Epithelial cell of esophagus (primary cell): Measurements from ENCODE around the gene TRMT1.

Experiments
- DNase-seq: peaks from one replicate; pipeline ENCODE4 v3.0.0; 2010; ENCODE audit warnings: low read depth
- H3K4me3 ChIP-seq: 2 replicates; pipeline ENCODE4 v1.5.1; 2011; ENCODE audit warnings: mild to moderate bottlenecking, low read length, control low read depth
- TF ChIP-seq, protein P1 (sequence below): IDR thresholded peaks from 2 replicates; pipeline ENCODE4 v1.5.1; 2011; ENCODE audit warnings: low read depth, mild to moderate bottlenecking, low read length, control low read depth, inconsistent platforms; ENCODE audit not compliant: insufficient read depth; ENCODE audit errors: missing control alignments

TRMT1 gene

DNA sequence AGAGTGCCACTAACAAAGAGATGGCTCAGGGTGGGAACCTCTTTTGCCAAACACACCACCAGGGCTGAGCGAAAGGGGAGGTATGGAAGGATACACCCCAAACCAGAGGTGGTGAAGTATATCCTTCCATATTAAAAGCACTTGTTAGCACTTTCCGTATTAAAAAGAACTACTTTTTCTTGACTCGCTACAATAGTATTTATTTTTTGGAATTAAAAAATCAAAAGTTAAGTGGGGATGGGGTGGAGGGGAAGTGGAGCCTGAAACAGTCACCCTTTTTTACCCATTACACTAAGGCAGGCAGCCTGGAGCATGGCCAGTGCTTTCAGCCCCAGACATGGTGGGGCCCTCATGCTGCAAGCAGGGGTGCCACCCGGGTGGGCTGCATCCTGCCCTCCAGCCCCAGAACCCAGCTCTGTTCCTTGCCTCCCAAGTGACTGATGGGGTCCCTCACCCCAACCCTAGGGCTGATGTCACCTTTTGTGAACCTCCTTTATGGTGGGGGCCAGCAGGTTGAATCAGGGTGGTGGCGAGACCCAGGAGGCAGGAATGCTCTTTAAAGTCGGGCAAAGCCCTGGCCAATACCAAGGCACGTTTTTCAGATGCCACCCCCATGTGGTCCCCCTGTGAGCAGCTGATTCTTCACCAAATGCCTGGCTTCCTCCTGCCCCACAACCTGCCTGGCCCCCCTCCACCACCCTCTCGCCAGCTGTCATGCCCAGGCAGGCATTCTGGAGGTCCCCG is 44.9 kb downstream of the TRMT1 start:
- DNase-seq: no peak
- no peak overlapping the region for H3K4me3 ChIP-seq
- TF ChIP-seq, protein P1, sequence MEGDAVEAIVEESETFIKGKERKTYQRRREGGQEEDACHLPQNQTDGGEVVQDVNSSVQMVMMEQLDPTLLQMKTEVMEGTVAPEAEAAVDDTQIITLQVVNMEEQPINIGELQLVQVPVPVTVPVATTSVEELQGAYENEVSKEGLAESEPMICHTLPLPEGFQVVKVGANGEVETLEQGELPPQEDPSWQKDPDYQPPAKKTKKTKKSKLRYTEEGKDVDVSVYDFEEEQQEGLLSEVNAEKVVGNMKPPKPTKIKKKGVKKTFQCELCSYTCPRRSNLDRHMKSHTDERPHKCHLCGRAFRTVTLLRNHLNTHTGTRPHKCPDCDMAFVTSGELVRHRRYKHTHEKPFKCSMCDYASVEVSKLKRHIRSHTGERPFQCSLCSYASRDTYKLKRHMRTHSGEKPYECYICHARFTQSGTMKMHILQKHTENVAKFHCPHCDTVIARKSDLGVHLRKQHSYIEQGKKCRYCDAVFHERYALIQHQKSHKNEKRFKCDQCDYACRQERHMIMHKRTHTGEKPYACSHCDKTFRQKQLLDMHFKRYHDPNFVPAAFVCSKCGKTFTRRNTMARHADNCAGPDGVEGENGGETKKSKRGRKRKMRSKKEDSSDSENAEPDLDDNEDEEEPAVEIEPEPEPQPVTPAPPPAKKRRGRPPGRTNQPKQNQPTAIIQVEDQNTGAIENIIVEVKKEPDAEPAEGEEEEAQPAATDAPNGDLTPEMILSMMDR: no peak

DNA sequence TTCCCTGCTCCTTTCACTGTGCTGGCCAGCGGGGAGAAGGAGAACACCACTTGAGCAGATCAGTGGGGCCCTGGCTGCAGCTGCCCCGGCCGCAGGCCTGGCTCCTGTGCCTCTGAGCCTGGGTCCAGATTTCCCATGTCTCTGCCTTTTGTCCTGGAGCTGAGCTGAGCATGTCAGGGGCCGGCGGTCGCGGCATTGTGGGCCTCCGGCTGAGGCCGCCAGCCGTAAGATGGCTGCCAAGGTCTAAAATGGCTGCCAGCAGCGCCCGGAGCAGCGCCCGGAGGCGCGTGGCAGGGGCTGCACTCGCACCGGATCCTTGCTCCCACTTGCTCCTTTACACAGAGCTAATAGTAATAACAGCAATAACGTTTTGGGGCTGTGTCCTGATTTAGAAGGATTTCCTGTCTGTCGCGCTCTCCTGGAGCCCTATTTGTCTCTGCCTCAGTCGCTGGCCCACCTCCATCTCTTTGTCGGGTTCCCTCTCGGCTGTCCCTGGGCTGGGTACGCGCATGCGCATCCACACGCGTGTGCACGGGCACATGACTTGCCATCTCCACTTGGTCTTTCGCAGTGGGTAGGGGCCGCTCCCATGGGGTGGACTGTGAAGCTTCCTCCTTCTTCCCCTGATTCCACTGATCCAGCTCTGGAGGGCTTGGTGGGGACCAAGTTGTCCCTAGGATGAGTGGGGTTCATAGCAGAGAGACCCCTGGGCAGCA is 46.0 kb downstream of the TRMT1 start:
- H3K4me3 ChIP-seq: no peak overlapping the region
- DNase-seq: no peak
- TF ChIP-seq, protein P1: no peak

DNA sequence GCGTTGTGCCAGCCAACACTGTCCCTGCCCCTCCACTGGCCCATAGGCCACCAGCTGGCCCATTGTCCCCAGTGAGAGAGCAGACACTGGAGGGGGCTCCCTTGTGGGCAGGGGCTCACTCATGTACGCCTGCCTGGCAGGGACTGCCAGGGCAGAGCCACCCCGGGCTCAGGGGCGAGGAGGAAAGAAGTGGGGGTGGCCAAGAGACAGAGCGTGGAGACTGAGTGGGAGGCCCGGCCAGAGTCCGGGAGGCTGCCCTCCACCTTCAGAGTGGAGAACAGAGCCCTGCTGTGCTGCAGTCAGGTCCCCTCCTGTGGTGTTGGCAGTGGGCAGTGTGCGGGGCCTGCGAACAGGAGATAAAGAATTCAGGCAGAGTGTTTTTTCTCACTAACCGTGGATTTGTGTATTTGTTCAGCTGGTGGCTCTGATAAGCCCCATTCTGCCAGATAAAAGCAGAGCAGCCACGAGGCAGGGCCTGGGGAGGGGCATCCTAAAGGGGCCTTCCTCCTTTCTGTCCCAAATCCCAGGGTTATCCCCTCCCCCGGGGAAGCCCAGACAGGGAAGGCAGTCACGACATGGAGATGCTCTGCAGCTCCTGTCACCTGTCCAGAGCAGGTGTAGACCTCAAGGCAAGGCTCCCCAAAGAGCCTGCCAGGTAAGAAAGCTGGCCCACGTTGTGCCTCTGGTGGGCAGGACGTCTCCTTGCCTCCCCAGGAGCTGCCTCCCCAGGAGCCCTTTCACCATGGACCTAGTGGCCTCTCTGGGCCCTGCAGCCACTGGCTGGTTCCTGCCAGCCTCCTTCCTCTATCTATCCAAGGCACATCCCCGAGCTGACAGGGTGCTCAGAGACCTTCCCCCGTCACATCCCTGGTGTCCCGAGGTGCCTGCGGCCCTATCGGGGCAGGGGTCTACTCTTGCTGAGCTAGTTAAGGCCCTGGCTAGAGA is 46.9 kb downstream of the TRMT1 start:
- DNase-seq: no peak
- H3K4me3 ChIP-seq: no peak overlapping the region
- TF ChIP-seq, protein P1: no peak

DNA sequence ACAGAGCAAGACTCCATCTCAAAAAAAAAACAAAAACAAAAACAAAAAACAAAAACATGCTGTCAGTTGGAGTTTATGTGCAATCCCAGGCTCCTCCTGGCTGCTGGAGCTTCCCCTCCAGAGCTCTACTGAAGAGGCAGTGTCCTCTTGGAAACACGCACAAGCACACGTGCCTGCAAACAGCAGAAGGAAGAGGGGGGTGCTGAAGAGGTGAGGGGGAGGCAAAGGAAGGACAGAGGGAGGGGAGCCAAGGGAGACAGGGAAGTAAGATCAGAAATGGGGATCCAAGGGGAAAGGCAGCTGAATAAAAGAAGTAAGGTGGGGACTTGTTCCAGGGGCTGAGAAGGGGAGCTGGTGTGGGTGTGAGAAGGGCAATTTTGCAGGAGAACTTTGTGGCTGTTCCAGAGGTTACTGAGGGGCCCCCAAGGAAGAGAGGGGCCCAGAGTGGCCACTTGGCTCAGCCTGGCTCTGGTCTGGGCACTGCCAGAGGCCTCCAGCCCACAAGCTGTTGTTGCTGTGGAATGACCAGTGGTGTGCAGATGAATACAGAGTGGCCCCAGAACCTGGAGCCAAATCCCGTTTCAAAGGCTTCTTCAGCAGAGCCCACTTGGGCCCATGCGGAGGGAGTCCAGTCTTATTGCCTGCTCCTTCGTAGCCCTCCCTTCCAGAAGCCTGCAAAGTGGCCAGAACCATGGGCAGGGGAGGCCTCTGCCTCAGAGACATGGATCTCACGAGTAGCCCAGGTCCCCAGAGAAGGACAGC is 48.3 kb downstream of the TRMT1 start:
- H3K4me3 ChIP-seq: no peak overlapping the region
- no peak for DNase-seq
- TF ChIP-seq, protein P1: no peak

DNA sequence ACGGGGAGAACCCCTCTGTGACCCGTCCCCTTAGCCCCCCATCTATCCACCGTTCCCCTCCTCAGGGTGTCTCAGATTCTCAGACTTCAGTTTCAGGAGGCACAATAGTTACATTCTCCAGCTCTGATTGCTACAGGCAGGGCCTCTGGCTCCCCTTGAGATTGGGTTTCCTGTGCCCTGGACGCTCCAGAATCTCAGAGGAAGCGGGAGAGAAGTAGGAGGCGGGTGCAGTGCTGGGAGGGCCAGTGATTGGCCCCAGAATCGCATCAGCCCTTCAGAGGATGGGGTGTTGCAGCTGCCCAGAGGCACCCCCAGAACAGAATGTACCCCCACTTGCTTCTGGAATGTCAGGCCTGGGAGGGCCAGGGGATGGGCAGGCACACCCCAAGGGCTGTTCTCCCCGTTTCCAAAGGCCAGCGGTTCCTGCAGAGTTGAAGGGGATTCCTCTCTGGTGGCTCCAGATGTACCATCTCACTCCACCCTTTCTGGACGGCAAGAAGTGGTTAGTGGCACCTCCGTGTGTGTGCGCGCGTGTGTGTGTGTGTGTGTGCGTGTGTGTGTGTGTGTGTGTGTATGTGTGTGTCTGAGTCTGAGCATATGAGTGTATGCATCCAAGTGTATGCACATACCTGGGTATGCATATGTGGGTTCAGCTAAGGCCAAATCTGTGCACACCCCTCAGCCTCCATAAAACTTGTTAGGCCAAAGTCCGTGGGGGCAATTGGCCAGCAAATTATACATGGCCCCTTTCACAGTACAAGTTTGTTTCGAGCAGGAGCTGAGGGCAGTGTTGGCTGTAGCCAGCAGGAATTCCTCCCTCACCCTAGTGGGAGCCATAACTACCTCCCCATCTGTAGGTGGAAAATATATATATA is 49.4 kb downstream of the TRMT1 start:
- no peak for DNase-seq
- TF ChIP-seq, protein P1: no peak
- H3K4me3 ChIP-seq: no peak overlapping the region
